Loucy (cell line): ENCODE data around the gene GABRG3.

Source experiments
- H2AFZ ChIP-seq: fragments of 200-600 bp; sonication (generic); 2 replicates; pipeline ENCODE4 v1.6.0; 2016; ENCODE audit warnings: antibody characterized with exemption, mild to moderate bottlenecking, low read length, moderate library complexity
- H3F3A ChIP-seq: fragments of 200-600 bp; 2 replicates; pipeline ENCODE4 v1.6.0; 2016; ENCODE audit warnings: antibody characterized with exemption, low read depth, mild to moderate bottlenecking
- H3K27me3 ChIP-seq: fragments of 200-600 bp; sonication (generic); 2 replicates; pipeline ENCODE4 v1.6.1; 2014; ENCODE audit warnings: low read length, mild to moderate bottlenecking; ENCODE audit not compliant: insufficient read depth, poor library complexity, severe bottlenecking
- H3K36me3 ChIP-seq: fragments of 200-600 bp; sonication (generic); 2 replicates; pipeline ENCODE4 v1.6.1; 2016; ENCODE audit warnings: low read length; ENCODE audit not compliant: insufficient read depth
- H3K4me1 ChIP-seq: fragments of 200-600 bp; sonication (generic); 2 replicates; pipeline ENCODE4 v1.5.1; 2014; ENCODE audit warnings: low read length, mild to moderate bottlenecking; ENCODE audit not compliant: insufficient read depth, poor library complexity, severe bottlenecking
- H3K4me2 ChIP-seq: fragments of 200-600 bp; sonication (generic); 2 replicates; pipeline ENCODE4 v1.6.0; 2014; ENCODE audit warnings: antibody characterized with exemption, low read length, low read depth, mild to moderate bottlenecking; ENCODE audit not compliant: poor library complexity, severe bottlenecking
- H3K4me3 ChIP-seq: fragments of 200-600 bp; sonication (generic); 2 replicates; pipeline ENCODE4 v1.5.1; 2014; ENCODE audit warnings: low read length, mild to moderate bottlenecking, mixed read lengths; ENCODE audit not compliant: poor library complexity, severe bottlenecking
- H3K79me2 ChIP-seq: fragments of 200-600 bp; sonication (generic); 2 replicates; pipeline ENCODE4 v1.6.1; 2014; ENCODE audit warnings: low read length; ENCODE audit not compliant: insufficient read depth
- H3K9ac ChIP-seq: fragments of 200-600 bp; sonication (generic); 2 replicates; pipeline ENCODE4 v1.6.0; 2014; ENCODE audit warnings: mild to moderate bottlenecking, low read depth, low read length, moderate library complexity; ENCODE audit not compliant: poor library complexity, severe bottlenecking
- H3K9me2 ChIP-seq: fragments of 200-600 bp; sonication (generic); replicated peaks from 2 replicates; pipeline ENCODE4 v1.6.1; 2016; ENCODE audit warnings: low read depth, low read length, mixed read lengths
- H3K9me3 ChIP-seq: fragments of 200-600 bp; sonication (generic); 2 replicates; pipeline ENCODE4 v1.6.1; 2014; ENCODE audit warnings: mild to moderate bottlenecking, antibody characterized with exemption, low read length, low read depth; ENCODE audit not compliant: insufficient read depth
- H4K20me1 ChIP-seq: fragments of 200-600 bp; sonication (generic); 2 replicates; pipeline ENCODE4 v1.6.0; 2014; ENCODE audit warnings: antibody characterized with exemption, low read length, mild to moderate bottlenecking; ENCODE audit not compliant: insufficient read depth, poor library complexity, severe bottlenecking
- CTCF ChIP-seq: fragments of 200-600 bp; sonication (generic); conservative IDR thresholded peaks from 2 replicates; pipeline ENCODE4 v1.5.1; 2014; ENCODE audit warnings: mild to moderate bottlenecking, antibody characterized with exemption, low read length
- EZH2phosphoT487 ChIP-seq: fragments of 200-600 bp; IDR thresholded peaks from 2 replicates; pipeline ENCODE4 v1.6.1; 2018; ENCODE audit warnings: antibody characterized with exemption, mild to moderate bottlenecking, moderate library complexity, borderline replicate concordance

GABRG3 gene

GRCh38 chr15:26950001-26950400 lies 21.0 kb upstream of the GABRG3 start:
- TF ChIP-seq CTCF (no peak), EZH2phosphoT487 (no peak)
- H2AFZ ChIP-seq = no peak overlapping the region
- no peaks in the 10 kb centered on the region for H3K4me1 ChIP-seq
- H3K79me2 ChIP-seq = no peaks in the 10 kb centered on the region
- H3K4me3 ChIP-seq = no peak overlapping the region
- H3K4me2 ChIP-seq = no peak overlapping the region
- H3K9ac ChIP-seq = no peak overlapping the region
- no peaks in the 10 kb centered on the region for H3K9me2 ChIP-seq
- H3K9me3 ChIP-seq = peaks cover 3% of the 10 kb centered on the region; the same call in 1 of the 2 replicates
- H4K20me1 ChIP-seq = no peaks in the 10 kb centered on the region
- H3K27me3 ChIP-seq = no peaks in the 10 kb centered on the region
- no peaks in the 10 kb centered on the region for H3K36me3 ChIP-seq
- H3F3A ChIP-seq = no peaks in the 10 kb centered on the region

GRCh38 chr15:26954403-26954802 lies 16.6 kb upstream of the GABRG3 start:
- H3K27me3 ChIP-seq = no peaks in the 10 kb centered on the region
- H3K9me2 ChIP-seq = no peaks in the 10 kb centered on the region
- no peak for TF ChIP-seq CTCF
- no peak for TF ChIP-seq EZH2phosphoT487

GRCh38 chr15:26967719-26968269 lies 3.2 kb upstream of the GABRG3 start:
- no peak for TF ChIP-seq CTCF
- no peak for TF ChIP-seq EZH2phosphoT487
- Histone ChIP-seq H3K36me3 (no peaks in the 10 kb centered on the region), H3K27me3 (no peaks in the 10 kb centered on the region), H2AFZ (no peak overlapping the region), H3K79me2 (no peaks in the 10 kb centered on the region), H3K4me1 (no peaks in the 10 kb centered on the region), H3K4me2 (no peak overlapping the region), H3K9me3 (peaks cover 8% of the 10 kb centered on the region; the same call in 1 of the 2 replicates), H3K9ac (no peak overlapping the region), H3K4me3 (no peak overlapping the region), H3K9me2 (no peaks in the 10 kb centered on the region), H3F3A (no peaks in the 10 kb centered on the region), H4K20me1 (no peaks in the 10 kb centered on the region)

More at GRCh38 chr15:26954403-26954802, 16.6 kb upstream of the GABRG3 start:
- no peaks in the 10 kb centered on the region for H3K9me3 ChIP-seq
- H3K4me1 ChIP-seq = no peaks in the 10 kb centered on the region
- H3K79me2 ChIP-seq = no peaks in the 10 kb centered on the region
- H3K36me3 ChIP-seq = no peaks in the 10 kb centered on the region
- H3K4me2 ChIP-seq = no peak overlapping the region
- H3F3A ChIP-seq = no peaks in the 10 kb centered on the region
- no peak overlapping the region for H2AFZ ChIP-seq
- H3K9ac ChIP-seq = no peak overlapping the region
- no peak overlapping the region for H3K4me3 ChIP-seq
- H4K20me1 ChIP-seq = no peaks in the 10 kb centered on the region
